Kidney (tissue), 14 donors: ENCODE results near the gene CSNK2A3. TPM values are rescaled to one million over a fixed set of nuclear protein-coding genes. Genes with fewer than 3 reads are reported as not detected.

ENCODE experiments used
- DNase-seq, 5 donors: peaks; one replicate each; pipeline ENCODE4 v3.0.0-alpha.2; 2013 to 2020
- FAIRE-seq: peaks from 2 replicates; lab custom pipeline; 2012; peaks lifted over from hg19 to GRCh38; lab: Jason Lieb, UNC
- H3K27ac ChIP-seq, 2 donors: one replicate each; pipeline ENCODE4 v1.7.0; 2013; ENCODE audit warnings: low read depth in 2 of 2, low read length in 2 of 2, inconsistent platforms in 1 of 2
- H3K27me3 ChIP-seq: one replicate; pipeline ENCODE4 v1.7.1; 2013; ENCODE audit warnings: low read length, inconsistent platforms; ENCODE audit not compliant: control insufficient read depth, insufficient read depth
- H3K36me3 ChIP-seq, 3 donors: one replicate each; pipeline versions ENCODE4 v1.7.0 to v1.7.1; 2013; ENCODE audit warnings: low read length in 3 of 3, control low read depth in 1 of 3, inconsistent platforms in 1 of 3; ENCODE audit not compliant: insufficient read depth in 3 of 3, control insufficient read depth in 2 of 3
- H3K4me1 ChIP-seq, 3 donors: one replicate each; pipeline versions ENCODE4 v1.7.0 to v1.7.1; 2013; ENCODE audit warnings: low read length in 3 of 3, inconsistent platforms in 1 of 3, low read depth in 1 of 3; ENCODE audit not compliant: control insufficient read depth in 2 of 3, insufficient read depth in 2 of 3
- H3K4me3 ChIP-seq, 3 donors: one replicate each; pipeline versions ENCODE4 v1.7.0 to v1.8.1; 2013; ENCODE audit warnings: low read length in 3 of 3, control low read depth in 1 of 3, inconsistent platforms in 1 of 3
- H3K9ac ChIP-seq, 3 donors: one replicate each; pipeline versions ENCODE4 v1.7.0 to v1.7.1; 2013; ENCODE audit warnings: low read length in 3 of 3, control low read depth in 1 of 3, inconsistent platforms in 1 of 3
- H3K9me3 ChIP-seq, 3 donors: one replicate each; pipeline versions ENCODE4 v1.7.0 to v1.7.1; 2013; ENCODE audit warnings: low read length in 3 of 3, control low read depth in 1 of 3, inconsistent platforms in 1 of 3; ENCODE audit not compliant: control insufficient read depth in 2 of 3, insufficient read depth in 1 of 3
- intact Hi-C: fragments of 100-400 bp; cut with DNase I; formaldehyde crosslinking; loops from one replicate; pipeline ENCODE4 v1.11.1; 2022
- polyA plus RNA-seq: library from polyadenylated mRNA; stranded (reverse); fragments of 350-450 nt; fragmentation: Illumina TruSeq; extraction: RNeasy Lipid Tissue Mini Kit (QIAGEN cat#74804); gene quantifications from one replicate; pipeline ENCODE4 v1.2.3, GENCODE V29; 2014; ENCODE audit warnings: low read depth, low replicate concordance; ENCODE audit not compliant: insufficient read depth
- total RNA-seq: library from RNA; stranded (reverse); fragmentation: NEBNext Ultra II Directional; extraction: Animal tissue kit (Norgen Biotek cat#: 25700); gene quantifications from one replicate; pipeline ENCODE4 v1.2.1, GENCODE V29; 2021
- TF ChIP-seq, protein P1 (sequence below): IDR thresholded peaks from 3 replicates; pipeline ENCODE4 v1.5.1; 2012; ENCODE audit warnings: mild to moderate bottlenecking, moderate library complexity, borderline replicate concordance; ENCODE audit not compliant: insufficient read depth; ENCODE audit errors: extremely low read depth
- donor health status: control.
- donor health status: control.
- donor health status: control.
- donor health status: control.
- donor health status: control.
- donor health status: DM: yes; HTN: yes; CAD: no.
- donor health status: Normal renal cell carcinoma (clear cell type).

CSNK2A3 gene
- total and polyA plus RNA-seq, 2 donors from 2014 or later = 3.8 TPM; not detected in 1

DNA sequence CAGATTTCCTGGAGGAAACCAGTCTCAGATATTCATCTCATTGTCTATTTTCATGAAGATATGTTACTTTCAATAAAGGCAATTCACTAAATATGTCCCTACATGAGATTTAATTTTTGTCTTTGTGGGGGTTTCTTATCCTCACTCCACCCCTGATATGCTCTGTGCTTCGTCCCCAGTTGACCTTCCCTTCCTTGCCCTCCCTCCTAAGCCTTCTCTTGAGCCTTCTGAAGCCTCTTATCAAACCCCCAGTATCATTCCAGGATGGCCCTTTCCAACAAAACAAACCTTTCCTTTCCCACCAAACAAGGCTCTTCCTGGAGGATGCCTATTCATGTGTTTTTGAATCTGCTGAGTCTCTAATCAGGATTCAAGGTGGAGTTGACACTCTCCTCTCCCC, 44.8 kb downstream of the CSNK2A3 start:
- Histone ChIP-seq H3K9ac (no peak overlapping the region), H3K9me3 (no peaks in the 10 kb centered on the region), H3K27ac (no peak overlapping the region), H3K27me3 (no peaks in the 10 kb centered on the region), H3K4me3 (no peak overlapping the region), H3K36me3 (peaks cover 0 to 12% (median 0%) of the 10 kb centered on the region in 3 donors), H3K4me1 (no peaks in the 10 kb centered on the region)
- no peak for FAIRE-seq
- intact Hi-C loops = no loop called here
- DNase-seq = no peak
- TF ChIP-seq, protein P1, sequence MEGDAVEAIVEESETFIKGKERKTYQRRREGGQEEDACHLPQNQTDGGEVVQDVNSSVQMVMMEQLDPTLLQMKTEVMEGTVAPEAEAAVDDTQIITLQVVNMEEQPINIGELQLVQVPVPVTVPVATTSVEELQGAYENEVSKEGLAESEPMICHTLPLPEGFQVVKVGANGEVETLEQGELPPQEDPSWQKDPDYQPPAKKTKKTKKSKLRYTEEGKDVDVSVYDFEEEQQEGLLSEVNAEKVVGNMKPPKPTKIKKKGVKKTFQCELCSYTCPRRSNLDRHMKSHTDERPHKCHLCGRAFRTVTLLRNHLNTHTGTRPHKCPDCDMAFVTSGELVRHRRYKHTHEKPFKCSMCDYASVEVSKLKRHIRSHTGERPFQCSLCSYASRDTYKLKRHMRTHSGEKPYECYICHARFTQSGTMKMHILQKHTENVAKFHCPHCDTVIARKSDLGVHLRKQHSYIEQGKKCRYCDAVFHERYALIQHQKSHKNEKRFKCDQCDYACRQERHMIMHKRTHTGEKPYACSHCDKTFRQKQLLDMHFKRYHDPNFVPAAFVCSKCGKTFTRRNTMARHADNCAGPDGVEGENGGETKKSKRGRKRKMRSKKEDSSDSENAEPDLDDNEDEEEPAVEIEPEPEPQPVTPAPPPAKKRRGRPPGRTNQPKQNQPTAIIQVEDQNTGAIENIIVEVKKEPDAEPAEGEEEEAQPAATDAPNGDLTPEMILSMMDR = no peak

DNA sequence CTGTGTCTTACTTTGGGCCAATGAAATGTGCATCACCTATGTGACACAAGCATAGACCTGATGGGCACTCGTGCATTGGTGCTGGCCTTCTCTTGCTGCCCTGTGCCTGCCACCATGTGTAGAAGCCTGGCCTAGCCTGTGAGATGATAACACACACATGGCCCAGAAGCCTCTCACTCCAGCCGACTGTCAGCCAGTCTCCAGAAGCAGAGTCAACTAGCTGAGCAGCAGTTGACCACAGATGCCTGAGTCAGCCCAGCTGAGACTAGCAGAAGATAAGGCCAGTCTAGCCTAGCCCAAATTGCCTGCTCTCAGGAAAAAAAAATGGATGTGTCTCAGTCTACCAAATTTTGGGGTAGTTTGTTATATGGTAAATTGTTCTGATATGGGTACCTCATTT, 46.2 kb downstream of the CSNK2A3 start:
- DNase-seq (no peak), FAIRE-seq (no peak)
- Histone ChIP-seq H3K4me1 (no peaks in the 10 kb centered on the region), H3K9me3 (no peaks in the 10 kb centered on the region), H3K27me3 (no peaks in the 10 kb centered on the region), H3K27ac (no peak overlapping the region), H3K36me3 (peaks cover 0 to 12% (median 0%) of the 10 kb centered on the region in 3 donors), H3K9ac (no peak overlapping the region), H3K4me3 (no peak overlapping the region)
- intact Hi-C loops = no loop called here
- TF ChIP-seq, protein P1 = no peak

DNA sequence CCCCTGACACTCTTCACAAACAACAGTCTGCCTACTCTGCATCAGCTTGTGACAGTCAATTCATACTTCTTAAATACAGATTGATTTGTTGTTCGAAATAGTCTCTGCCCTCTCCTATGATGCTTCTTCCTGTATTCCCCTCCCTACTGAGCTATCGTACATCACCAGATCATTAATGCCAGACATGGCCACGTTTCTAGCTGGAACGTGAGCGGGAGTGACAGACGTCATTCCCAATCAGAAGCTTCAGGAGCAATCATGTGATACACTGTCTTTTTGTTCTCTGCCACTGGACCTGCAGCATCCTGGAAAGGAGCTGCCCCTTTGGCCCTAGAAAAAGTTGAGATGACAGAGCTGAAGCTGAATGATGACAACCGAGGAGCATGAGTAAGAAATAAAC, 48.5 kb downstream of the CSNK2A3 start:
- Histone ChIP-seq H3K4me3 (no peak overlapping the region), H3K4me1 (no peaks in the 10 kb centered on the region), H3K9me3 (no peaks in the 10 kb centered on the region), H3K27me3 (no peaks in the 10 kb centered on the region), H3K9ac (no peak overlapping the region), H3K36me3 (peaks cover 0 to 12% (median 0%) of the 10 kb centered on the region in 3 donors), H3K27ac (no peak overlapping the region)
- TF ChIP-seq, protein P1 = no peak
- intact Hi-C loops = no loop called here
- DNase-seq (no peak), FAIRE-seq (no peak)

DNA sequence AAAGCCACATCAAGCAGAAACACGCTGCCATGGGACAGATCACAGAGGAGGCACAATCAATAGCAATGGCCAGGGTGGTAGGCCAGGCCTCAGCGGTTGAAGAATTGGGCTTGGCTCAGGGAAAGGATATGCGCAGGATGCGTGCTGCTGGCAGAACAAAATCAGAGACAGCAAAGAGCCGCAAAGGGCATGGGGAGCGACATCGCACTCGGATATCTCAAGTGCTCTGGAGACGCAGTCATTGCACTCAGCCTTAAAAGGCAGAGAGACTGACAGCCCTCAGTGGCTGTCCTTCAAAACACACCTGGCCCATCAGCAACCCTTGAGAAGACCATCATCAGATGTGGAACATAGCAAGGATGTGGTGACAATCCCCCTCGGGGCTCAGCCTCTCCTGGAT, 50.5 kb downstream of the CSNK2A3 start:
- Histone ChIP-seq H3K9ac (no peak overlapping the region), H3K9me3 (no peaks in the 10 kb centered on the region), H3K27me3 (no peaks in the 10 kb centered on the region), H3K27ac (no peak overlapping the region), H3K36me3 (peaks cover 0 to 12% (median 0%) of the 10 kb centered on the region in 3 donors), H3K4me3 (no peak overlapping the region), H3K4me1 (no peaks in the 10 kb centered on the region)
- intact Hi-C loops = no loop called here
- TF ChIP-seq, protein P1 = no peak
- DNase-seq = no peak
- FAIRE-seq = no peak
